Smooth muscle cell (in vitro differentiated cells): ENCODE results near the gene IFT81. TPM values are rescaled to one million over a fixed set of nuclear protein-coding genes. Genes with fewer than 3 reads are reported as not detected.
A peak's percentile ranks its signal among the peaks of the same experiment; 100 is the strongest.

ENCODE experiments used
- DNase-seq: peaks from one replicate; lab custom pipeline; 2025; ENCODE audit not compliant: unreplicated experiment; lab: John Stamatoyannopoulos, UW
- H2AFZ ChIP-seq: fragments of 200-600 bp; sonication (generic); 2 replicates; pipeline ENCODE4 v1.6.0; 2016; ENCODE audit warnings: antibody characterized with exemption, low read depth, mild to moderate bottlenecking
- H3F3A ChIP-seq: fragments of 200-600 bp; sonication (generic); 2 replicates; pipeline ENCODE4 v1.6.0; 2017; ENCODE audit warnings: antibody characterized with exemption, low read depth
- H3K27ac ChIP-seq: fragments of 200-600 bp; sonication (generic); 2 replicates; pipeline ENCODE4 v1.5.1; 2016; ENCODE audit warnings: low read depth, mild to moderate bottlenecking
- H3K27me3 ChIP-seq: fragments of 200-600 bp; sonication (generic); 2 replicates; pipeline ENCODE4 v1.6.1; 2016; ENCODE audit warnings: low read depth, mild to moderate bottlenecking
- H3K36me3 ChIP-seq: fragments of 200-600 bp; sonication (generic); 2 replicates; pipeline ENCODE4 v1.5.1; 2016; ENCODE audit warnings: low read depth
- H3K4me1 ChIP-seq: fragments of 200-600 bp; sonication (generic); 2 replicates; pipeline ENCODE4 v1.5.1; 2016; ENCODE audit warnings: low read depth
- H3K4me2 ChIP-seq: fragments of 200-600 bp; sonication (generic); 2 replicates; pipeline ENCODE4 v1.6.0; 2016; ENCODE audit warnings: mild to moderate bottlenecking
- H3K4me3 ChIP-seq: fragments of 200-600 bp; sonication (generic); 2 replicates; pipeline ENCODE4 v1.5.1; 2016; ENCODE audit warnings: mild to moderate bottlenecking
- H3K79me2 ChIP-seq: fragments of 200-600 bp; sonication (generic); 2 replicates; pipeline ENCODE4 v1.6.0; 2016; ENCODE audit warnings: low read depth, mild to moderate bottlenecking
- H3K9ac ChIP-seq: fragments of 200-600 bp; sonication (generic); 2 replicates; pipeline ENCODE4 v1.6.0; 2016; ENCODE audit warnings: low read depth
- H3K9me3 ChIP-seq: fragments of 200-600 bp; sonication (generic); replicated peaks from 2 replicates; pipeline ENCODE4 v1.5.1; 2016; ENCODE audit warnings: low read depth
- H4K20me1 ChIP-seq: fragments of 200-600 bp; sonication (generic); 2 replicates; pipeline ENCODE4 v1.6.0; 2016; ENCODE audit warnings: low read depth
- CTCF ChIP-seq: fragments of 200-600 bp; sonication (generic); IDR thresholded peaks from 2 replicates; pipeline ENCODE4 v1.5.1; 2017; ENCODE audit warnings: borderline replicate concordance, mild to moderate bottlenecking, antibody characterized with exemption; ENCODE audit not compliant: insufficient read depth, poor library complexity, severe bottlenecking
- WGBS: methylation state at CpG from one replicate; pipeline ENCODE4 v1.1.7; 2016; ENCODE audit warnings: low lambda C conversion rate; 5-methylcytosine and 5-hydroxymethylcytosine counted together
- polyA plus RNA-seq: library from polyadenylated mRNA; unstranded; fragments of >200 nt; fragmentation: Nextera tagmentation; extraction: Ambion mirVana; gene quantifications from 2 replicates; pipeline ENCODE4 v1.2.1, GENCODE V29; 2016
- total RNA-seq: library from RNA; depleted of rRNA; stranded (reverse); fragments of >200 nt; gene quantifications from 2 replicates; pipeline ENCODE4 v1.2.3, GENCODE V29; 2014

Gene IFT81
- total and polyA plus RNA-seq, 2 experiments from 2014 or later = 9.1 to 11.0 TPM

- H4K20me1 ChIP-seq = no peaks in the 10 kb centered on the region
- no peaks in the 10 kb centered on the region for H3F3A ChIP-seq
- no peaks in the 10 kb centered on the region for H3K36me3 ChIP-seq
- WGBS = 95% methylated on average over 17 of the region's 17 CpGs
- H3K9me3 ChIP-seq = no peaks in the 10 kb centered on the region
- H3K27me3 ChIP-seq = no peaks in the 10 kb centered on the region
- H3K4me1 ChIP-seq = peaks cover 11% of the 10 kb centered on the region
- H3K79me2 ChIP-seq = no peaks in the 10 kb centered on the region
- no peak overlapping the region for H2AFZ ChIP-seq
- H3K27ac ChIP-seq = no peak overlapping the region
- no peak for DNase-seq
- H3K4me3 ChIP-seq = no peak overlapping the region
- no peak overlapping the region for H3K4me2 ChIP-seq
- no peak for TF ChIP-seq CTCF
- no peak overlapping the region for H3K9ac ChIP-seq
These were observed 138.6 kb downstream of the IFT81 start for GRCh38 chr12:110262442-110263388.

GRCh38 chr12:110266381-110266960 lies 142.3 kb downstream of the IFT81 start:
- H3K27me3 ChIP-seq = no peaks in the 10 kb centered on the region
- no peaks in the 10 kb centered on the region for H3F3A ChIP-seq
- WGBS = 80% methylated on average over 5 of the region's 5 CpGs
- no peaks in the 10 kb centered on the region for H3K9me3 ChIP-seq
- H2AFZ ChIP-seq = no peak overlapping the region
- peak overlapping the region; percentile 54 for H3K4me2 ChIP-seq
- no peak for TF ChIP-seq CTCF
- no peak overlapping the region for H3K9ac ChIP-seq
- peak overlapping the region; percentile 59 for H3K27ac ChIP-seq
- peaks cover 30% of the 10 kb centered on the region for H3K4me1 ChIP-seq
- no peaks in the 10 kb centered on the region for H4K20me1 ChIP-seq
- H3K36me3 ChIP-seq = no peaks in the 10 kb centered on the region
- no peak overlapping the region for H3K4me3 ChIP-seq
- no peak for DNase-seq
- no peaks in the 10 kb centered on the region for H3K79me2 ChIP-seq

GRCh38 chr12:110266980-110267620 lies 142.9 kb downstream of the IFT81 start:
- H3K4me3 ChIP-seq = no peak overlapping the region
- no peaks in the 10 kb centered on the region for H3F3A ChIP-seq
- H3K36me3 ChIP-seq = no peaks in the 10 kb centered on the region
- no peak for DNase-seq
- WGBS = 38% methylated on average over 9 of the region's 9 CpGs
- no peak overlapping the region for H2AFZ ChIP-seq
- H3K27ac ChIP-seq = peak overlapping the region; percentile 59
- H3K27me3 ChIP-seq = no peaks in the 10 kb centered on the region
- no peak for TF ChIP-seq CTCF
- H3K4me1 ChIP-seq = peaks cover 30% of the 10 kb centered on the region
- peak overlapping the region; percentile 54 for H3K4me2 ChIP-seq
- no peaks in the 10 kb centered on the region for H4K20me1 ChIP-seq
- H3K79me2 ChIP-seq = no peaks in the 10 kb centered on the region
- no peaks in the 10 kb centered on the region for H3K9me3 ChIP-seq
- no peak overlapping the region for H3K9ac ChIP-seq

Other genes starting within 250 kb of the IFT81 start
- gene GLTP, start 243.8 kb upstream of the IFT81 start, total RNA-seq = 46.9 and 63.5 TPM in 2 replicates
- gene GLTP, start 243.8 kb upstream of the IFT81 start, polyA plus RNA-seq = 38.1 and 43.4 TPM in 2 replicates
- 4.2 and 6.6 TPM in 2 replicates for gene TCHP, start 224.1 kb upstream of the IFT81 start, total RNA-seq
- gene TCHP, start 224.1 kb upstream of the IFT81 start, polyA plus RNA-seq = 7.7 and 7.8 TPM in 2 replicates
- 27.3 and 27.4 TPM in 2 replicates for gene GIT2, start 128.0 kb upstream of the IFT81 start, total RNA-seq
- 20.3 and 24.9 TPM in 2 replicates for gene GIT2, start 128.0 kb upstream of the IFT81 start, polyA plus RNA-seq
- gene ANKRD13A, start 124.9 kb upstream of the IFT81 start, total RNA-seq = 31.1 and 35.6 TPM in 2 replicates
- 11.6 and 12.0 TPM in 2 replicates for gene ANKRD13A, start 124.9 kb upstream of the IFT81 start, polyA plus RNA-seq
- gene C12orf76, start 75.8 kb upstream of the IFT81 start, total RNA-seq = 12.0 and 16.8 TPM in 2 replicates
- 10.0 and 13.9 TPM in 2 replicates for gene C12orf76, start 75.8 kb upstream of the IFT81 start, polyA plus RNA-seq
- 103 and 104 TPM in 2 replicates for gene ATP2A2, start 156.9 kb downstream of the IFT81 start, total RNA-seq
- 47.6 and 53.7 TPM in 2 replicates for gene ATP2A2, start 156.9 kb downstream of the IFT81 start, polyA plus RNA-seq